GM23338 (cell line): ENCODE measurements around the gene SLC13A4. TPM values are rescaled to one million over a fixed set of nuclear protein-coding genes. Genes with fewer than 3 reads are reported as not detected.
A peak's percentile ranks its signal among the peaks of the same experiment; 100 is the strongest.

ENCODE experiments used
- ATAC-seq: fragments of 200-7000 bp; cut with Tn5 transposase; 3 replicates; pipeline ENCODE4 v1.9.1; 2020
- DNase-seq: peaks from one replicate; pipeline ENCODE4 v3.0.0-alpha.2; 2015; ENCODE audit warnings: low spot score
- H2AFZ ChIP-seq: fragments of 200-600 bp; sonication (generic); 2 replicates; pipeline ENCODE4 v1.8.0; 2016; ENCODE audit warnings: antibody characterized with exemption, mild to moderate bottlenecking, moderate library complexity
- H3F3A ChIP-seq: fragments of 200-600 bp; sonication (generic); replicated peaks from 2 replicates; pipeline ENCODE4 v1.8.0; 2017; ENCODE audit warnings: antibody characterized with exemption, mixed run types, low read depth
- H3K27ac ChIP-seq: fragments of 200-600 bp; sonication (generic); 2 replicates; pipeline ENCODE4 v1.6.1; 2016; ENCODE audit warnings: low read depth
- H3K27me3 ChIP-seq: fragments of 200-600 bp; sonication (generic); 2 replicates; pipeline ENCODE4 v1.8.0; 2016; ENCODE audit warnings: mild to moderate bottlenecking, mixed run types, moderate library complexity; ENCODE audit not compliant: insufficient read depth
- H3K36me3 ChIP-seq: fragments of 200-600 bp; sonication (generic); 2 replicates; pipeline ENCODE4 v1.8.0; 2016; ENCODE audit warnings: mild to moderate bottlenecking; ENCODE audit not compliant: insufficient read depth
- H3K4me1 ChIP-seq: fragments of 200-600 bp; sonication (generic); 2 replicates; pipeline ENCODE4 v1.8.0; 2016; ENCODE audit warnings: mild to moderate bottlenecking, moderate library complexity; ENCODE audit not compliant: insufficient read depth
- H3K4me2 ChIP-seq: fragments of 200-600 bp; sonication (generic); 2 replicates; pipeline ENCODE4 v1.7.1; 2017; ENCODE audit warnings: mixed run types
- H3K4me3 ChIP-seq: fragments of 200-600 bp; sonication (generic); 2 replicates; pipeline ENCODE4 v1.6.1; 2016; ENCODE audit warnings: mixed run types
- H3K79me2 ChIP-seq: fragments of 200-600 bp; sonication (generic); replicated peaks from 2 replicates; pipeline ENCODE4 v1.8.0; 2017; ENCODE audit warnings: mild to moderate bottlenecking; ENCODE audit not compliant: insufficient read depth
- H3K9me2 ChIP-seq: fragments of 200-600 bp; sonication (generic); 2 replicates; pipeline ENCODE4 v1.8.0; 2017; ENCODE audit not compliant: insufficient read depth
- H4K20me1 ChIP-seq: fragments of 200-600 bp; sonication (generic); replicated peaks from 2 replicates; pipeline ENCODE4 v1.8.0; 2017; ENCODE audit warnings: mild to moderate bottlenecking; ENCODE audit not compliant: insufficient read depth
- H3K27ac Mint-ChIP-seq: 2 replicates; pipeline ENCODE4 v1.8.0; 2020; ENCODE audit warnings: inconsistent platforms, mild to moderate bottlenecking, moderate library complexity, mixed read lengths
- H3K27me3 Mint-ChIP-seq: 3 replicates; pipeline ENCODE4 v1.8.0; 2022; ENCODE audit warnings: low read depth, mild to moderate bottlenecking, moderate library complexity, mixed read lengths, inconsistent platforms; ENCODE audit not compliant: insufficient read depth, poor library complexity
- H3K36me3 Mint-ChIP-seq: 3 replicates; pipeline ENCODE4 v1.8.0; 2021; ENCODE audit warnings: low read depth, mild to moderate bottlenecking, inconsistent platforms, moderate library complexity, mixed read lengths
- H3K4me1 Mint-ChIP-seq: 3 replicates; pipeline ENCODE4 v1.8.0; 2020; ENCODE audit warnings: mild to moderate bottlenecking, inconsistent platforms, mixed read lengths
- H3K4me3 Mint-ChIP-seq: 3 replicates; pipeline ENCODE4 v1.8.0; 2021; ENCODE audit warnings: moderate library complexity, mild to moderate bottlenecking, inconsistent platforms, mixed read lengths
- H3K9me3 Mint-ChIP-seq: 3 replicates; pipeline ENCODE4 v1.8.0; 2020; ENCODE audit warnings: moderate library complexity, mild to moderate bottlenecking, inconsistent platforms, mixed read lengths
- CREB1 ChIP-seq: fragments of 250-450 bp; sonication (Bioruptor Pico); IDR thresholded peaks from 2 replicates; pipeline ENCODE4 v1.5.0; 2020; ENCODE audit warnings: low read depth, mild to moderate bottlenecking, moderate library complexity
- EZH2phosphoT487 ChIP-seq: fragments of 200-600 bp; sonication (generic); IDR thresholded peaks from one replicate; pipeline ENCODE4 v1.8.1; 2018; ENCODE audit warnings: antibody characterized with exemption; ENCODE audit not compliant: unreplicated experiment
- JUNB ChIP-seq: IDR thresholded peaks from one replicate; pipeline ENCODE4 v1.6.1; 2016; ENCODE audit warnings: antibody characterized with exemption; ENCODE audit not compliant: unreplicated experiment
- NANOG ChIP-seq: IDR thresholded peaks from 2 replicates; pipeline ENCODE4 v1.6.1; 2016; ENCODE audit warnings: antibody characterized with exemption, borderline replicate concordance
- STAT1 ChIP-seq: IDR thresholded peaks from one replicate; pipeline ENCODE4 v1.6.1; 2016; ENCODE audit warnings: antibody characterized with exemption; ENCODE audit not compliant: unreplicated experiment
- ZNF114 ChIP-seq: fragments of 250-450 bp; sonication (Bioruptor Pico); IDR thresholded peaks from 2 replicates; pipeline ENCODE4 v1.5.0; 2020; ENCODE audit warnings: mild to moderate bottlenecking, moderate library complexity
- ZNF331 ChIP-seq: fragments of 250-450 bp; sonication (Bioruptor Pico); IDR thresholded peaks from 2 replicates; pipeline ENCODE4 v1.5.0; 2020; ENCODE audit warnings: low read depth, mild to moderate bottlenecking, moderate library complexity
- polyA plus RNA-seq: library from polyadenylated mRNA; unstranded; fragments of >200 nt; fragmentation: Nextera tagmentation; extraction: Ambion mirVana; gene quantifications from 2 replicates; pipeline ENCODE4 v1.2.1, GENCODE V29; 2016
- total RNA-seq: library from RNA; depleted of rRNA; stranded (reverse); fragments of >200 nt; shearing (Covaris generic); gene quantifications from 2 replicates; pipeline ENCODE4 v1.2.3, GENCODE V29; 2014
- TF ChIP-seq, protein P1 (sequence below), 2 experiments: fragments of 200-600 bp in 1 of 2; sonication (generic) in 1 of 2; conservative IDR thresholded peaks; 2 replicates each; pipeline versions ENCODE4 v1.5.1 to v1.6.1; 2016 to 2017; ENCODE audit warnings: antibody characterized with exemption in 2 of 2, low read depth in 2 of 2, mild to moderate bottlenecking in 2 of 2, moderate library complexity in 1 of 2
- TF ChIP-seq, protein P2 (sequence below): fragments of 250-450 bp; sonication (Bioruptor Pico); IDR thresholded peaks from 2 replicates; pipeline ENCODE4 v1.5.0; 2020; ENCODE audit warnings: mild to moderate bottlenecking, moderate library complexity
- TF ChIP-seq, protein P3 (sequence below): IDR thresholded peaks from 2 replicates; pipeline ENCODE4 v1.6.1; 2016; ENCODE audit warnings: antibody characterized with exemption

Gene SLC13A4
- total and polyA plus RNA-seq, 2 experiments from 2014 or later: 1.7 to 2.3 TPM

DNA sequence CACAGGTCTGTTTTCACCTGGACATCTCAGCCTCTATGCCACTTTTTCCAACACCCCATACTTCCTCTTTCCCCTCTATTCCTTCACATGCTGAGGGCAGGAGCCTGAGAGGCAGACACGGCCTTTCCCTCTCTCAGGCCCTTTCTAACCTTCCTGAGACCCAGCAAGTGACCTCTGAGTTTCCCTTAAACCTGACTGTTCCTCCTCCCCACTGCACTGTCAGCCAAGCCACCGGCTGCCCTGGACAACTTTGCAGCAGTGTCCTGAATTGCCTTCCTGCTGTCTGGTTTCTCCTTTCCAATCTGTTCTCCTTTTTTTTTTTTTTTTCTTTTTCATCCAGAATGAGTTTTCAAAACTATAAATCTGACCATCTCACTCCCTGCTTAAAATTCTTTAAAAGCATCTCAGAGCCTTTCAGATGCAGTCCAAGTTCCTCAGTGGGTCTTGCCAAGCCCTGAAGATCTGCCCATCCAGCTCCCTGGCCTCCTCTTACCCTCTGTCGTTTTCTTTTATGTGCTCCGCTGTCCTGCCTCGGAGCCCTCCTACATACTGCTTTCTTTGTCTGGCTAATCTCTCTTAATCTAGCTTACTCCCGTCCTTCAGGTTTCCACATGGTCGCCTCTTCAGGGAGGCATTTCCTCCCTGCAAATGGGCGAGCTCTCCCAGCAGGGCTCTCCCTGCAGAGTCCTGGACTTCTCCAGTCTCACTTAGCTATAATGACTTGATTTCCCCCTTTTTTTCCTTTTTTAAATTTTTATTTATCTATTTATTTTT, 30.5 kb downstream of the SLC13A4 start:
- Histone ChIP-seq H3K27ac (no peak overlapping the region), H3K4me2 (no peak overlapping the region), H3K36me3 (no peaks in the 10 kb centered on the region), H3K9me2 (no peaks in the 10 kb centered on the region; the same call in 1 of the 2 replicates), H2AFZ (no peak overlapping the region), H3K4me1 (no peaks in the 10 kb centered on the region), H3K79me2 (no peaks in the 10 kb centered on the region), H3K27me3 (no peaks in the 10 kb centered on the region), H3F3A (no peaks in the 10 kb centered on the region), H4K20me1 (no peaks in the 10 kb centered on the region), H3K4me3 (no peak overlapping the region)
- Mint-ChIP-seq H3K27me3 (peaks cover 5% of the 10 kb centered on the region), H3K9me3 (no peaks in the 10 kb centered on the region), H3K27ac (no peak overlapping the region), H3K4me1 (peaks cover 5% of the 10 kb centered on the region), H3K36me3 (no peaks in the 10 kb centered on the region; the same call in 1 of the 3 replicates), H3K4me3 (no peak overlapping the region)
- peak; percentile 37; the same call in 1 of the 3 replicates for ATAC-seq
- TF ChIP-seq NANOG: no peak
- TF ChIP-seq, protein P1, sequence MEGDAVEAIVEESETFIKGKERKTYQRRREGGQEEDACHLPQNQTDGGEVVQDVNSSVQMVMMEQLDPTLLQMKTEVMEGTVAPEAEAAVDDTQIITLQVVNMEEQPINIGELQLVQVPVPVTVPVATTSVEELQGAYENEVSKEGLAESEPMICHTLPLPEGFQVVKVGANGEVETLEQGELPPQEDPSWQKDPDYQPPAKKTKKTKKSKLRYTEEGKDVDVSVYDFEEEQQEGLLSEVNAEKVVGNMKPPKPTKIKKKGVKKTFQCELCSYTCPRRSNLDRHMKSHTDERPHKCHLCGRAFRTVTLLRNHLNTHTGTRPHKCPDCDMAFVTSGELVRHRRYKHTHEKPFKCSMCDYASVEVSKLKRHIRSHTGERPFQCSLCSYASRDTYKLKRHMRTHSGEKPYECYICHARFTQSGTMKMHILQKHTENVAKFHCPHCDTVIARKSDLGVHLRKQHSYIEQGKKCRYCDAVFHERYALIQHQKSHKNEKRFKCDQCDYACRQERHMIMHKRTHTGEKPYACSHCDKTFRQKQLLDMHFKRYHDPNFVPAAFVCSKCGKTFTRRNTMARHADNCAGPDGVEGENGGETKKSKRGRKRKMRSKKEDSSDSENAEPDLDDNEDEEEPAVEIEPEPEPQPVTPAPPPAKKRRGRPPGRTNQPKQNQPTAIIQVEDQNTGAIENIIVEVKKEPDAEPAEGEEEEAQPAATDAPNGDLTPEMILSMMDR (conservative IDR thresholded peaks at IDR 0.05; ENCODE audit: low read depth in 2 of 2): no peak
- TF ChIP-seq CREB1 (CRISPR knock-in tag): no peak
- no peak for TF ChIP-seq STAT1
- TF ChIP-seq, protein P2, sequence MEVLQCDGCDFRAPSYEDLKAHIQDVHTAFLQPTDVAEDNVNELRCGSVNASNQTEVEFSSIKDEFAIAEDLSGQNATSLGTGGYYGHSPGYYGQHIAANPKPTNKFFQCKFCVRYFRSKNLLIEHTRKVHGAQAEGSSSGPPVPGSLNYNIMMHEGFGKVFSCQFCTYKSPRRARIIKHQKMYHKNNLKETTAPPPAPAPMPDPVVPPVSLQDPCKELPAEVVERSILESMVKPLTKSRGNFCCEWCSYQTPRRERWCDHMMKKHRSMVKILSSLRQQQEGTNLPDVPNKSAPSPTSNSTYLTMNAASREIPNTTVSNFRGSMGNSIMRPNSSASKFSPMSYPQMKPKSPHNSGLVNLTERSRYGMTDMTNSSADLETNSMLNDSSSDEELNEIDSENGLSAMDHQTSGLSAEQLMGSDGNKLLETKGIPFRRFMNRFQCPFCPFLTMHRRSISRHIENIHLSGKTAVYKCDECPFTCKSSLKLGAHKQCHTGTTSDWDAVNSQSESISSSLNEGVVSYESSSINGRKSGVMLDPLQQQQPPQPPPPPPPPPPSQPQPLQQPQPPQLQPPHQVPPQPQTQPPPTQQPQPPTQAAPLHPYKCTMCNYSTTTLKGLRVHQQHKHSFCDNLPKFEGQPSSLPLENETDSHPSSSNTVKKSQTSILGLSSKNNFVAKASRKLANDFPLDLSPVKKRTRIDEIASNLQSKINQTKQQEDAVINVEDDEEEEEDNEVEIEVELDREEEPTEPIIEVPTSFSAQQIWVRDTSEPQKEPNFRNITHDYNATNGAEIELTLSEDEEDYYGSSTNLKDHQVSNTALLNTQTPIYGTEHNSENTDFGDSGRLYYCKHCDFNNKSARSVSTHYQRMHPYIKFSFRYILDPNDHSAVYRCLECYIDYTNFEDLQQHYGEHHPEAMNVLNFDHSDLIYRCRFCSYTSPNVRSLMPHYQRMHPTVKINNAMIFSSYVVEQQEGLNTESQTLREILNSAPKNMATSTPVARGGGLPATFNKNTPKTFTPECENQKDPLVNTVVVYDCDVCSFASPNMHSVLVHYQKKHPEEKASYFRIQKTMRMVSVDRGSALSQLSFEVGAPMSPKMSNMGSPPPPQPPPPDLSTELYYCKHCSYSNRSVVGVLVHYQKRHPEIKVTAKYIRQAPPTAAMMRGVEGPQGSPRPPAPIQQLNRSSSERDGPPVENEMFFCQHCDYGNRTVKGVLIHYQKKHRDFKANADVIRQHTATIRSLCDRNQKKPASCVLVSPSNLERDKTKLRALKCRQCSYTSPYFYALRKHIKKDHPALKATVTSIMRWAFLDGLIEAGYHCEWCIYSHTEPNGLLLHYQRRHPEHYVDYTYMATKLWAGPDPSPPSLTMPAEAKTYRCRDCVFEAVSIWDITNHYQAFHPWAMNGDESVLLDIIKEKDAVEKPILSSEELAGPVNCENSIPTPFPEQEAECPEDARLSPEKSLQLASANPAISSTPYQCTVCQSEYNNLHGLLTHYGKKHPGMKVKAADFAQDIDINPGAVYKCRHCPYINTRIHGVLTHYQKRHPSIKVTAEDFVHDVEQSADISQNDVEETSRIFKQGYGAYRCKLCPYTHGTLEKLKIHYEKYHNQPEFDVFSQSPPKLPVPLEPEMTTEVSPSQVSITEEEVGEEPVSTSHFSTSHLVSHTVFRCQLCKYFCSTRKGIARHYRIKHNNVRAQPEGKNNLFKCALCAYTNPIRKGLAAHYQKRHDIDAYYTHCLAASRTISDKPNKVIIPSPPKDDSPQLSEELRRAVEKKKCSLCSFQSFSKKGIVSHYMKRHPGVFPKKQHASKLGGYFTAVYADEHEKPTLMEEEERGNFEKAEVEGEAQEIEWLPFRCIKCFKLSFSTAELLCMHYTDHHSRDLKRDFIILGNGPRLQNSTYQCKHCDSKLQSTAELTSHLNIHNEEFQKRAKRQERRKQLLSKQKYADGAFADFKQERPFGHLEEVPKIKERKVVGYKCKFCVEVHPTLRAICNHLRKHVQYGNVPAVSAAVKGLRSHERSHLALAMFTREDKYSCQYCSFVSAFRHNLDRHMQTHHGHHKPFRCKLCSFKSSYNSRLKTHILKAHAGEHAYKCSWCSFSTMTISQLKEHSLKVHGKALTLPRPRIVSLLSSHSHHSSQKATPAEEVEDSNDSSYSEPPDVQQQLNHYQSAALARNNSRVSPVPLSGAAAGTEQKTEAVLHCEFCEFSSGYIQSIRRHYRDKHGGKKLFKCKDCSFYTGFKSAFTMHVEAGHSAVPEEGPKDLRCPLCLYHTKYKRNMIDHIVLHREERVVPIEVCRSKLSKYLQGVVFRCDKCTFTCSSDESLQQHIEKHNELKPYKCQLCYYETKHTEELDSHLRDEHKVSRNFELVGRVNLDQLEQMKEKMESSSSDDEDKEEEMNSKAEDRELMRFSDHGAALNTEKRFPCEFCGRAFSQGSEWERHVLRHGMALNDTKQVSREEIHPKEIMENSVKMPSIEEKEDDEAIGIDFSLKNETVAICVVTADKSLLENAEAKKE (CRISPR knock-in tag): no peak
- no peak for TF ChIP-seq ZNF114
- no peak for TF ChIP-seq ZNF331
- TF ChIP-seq, protein P3, sequence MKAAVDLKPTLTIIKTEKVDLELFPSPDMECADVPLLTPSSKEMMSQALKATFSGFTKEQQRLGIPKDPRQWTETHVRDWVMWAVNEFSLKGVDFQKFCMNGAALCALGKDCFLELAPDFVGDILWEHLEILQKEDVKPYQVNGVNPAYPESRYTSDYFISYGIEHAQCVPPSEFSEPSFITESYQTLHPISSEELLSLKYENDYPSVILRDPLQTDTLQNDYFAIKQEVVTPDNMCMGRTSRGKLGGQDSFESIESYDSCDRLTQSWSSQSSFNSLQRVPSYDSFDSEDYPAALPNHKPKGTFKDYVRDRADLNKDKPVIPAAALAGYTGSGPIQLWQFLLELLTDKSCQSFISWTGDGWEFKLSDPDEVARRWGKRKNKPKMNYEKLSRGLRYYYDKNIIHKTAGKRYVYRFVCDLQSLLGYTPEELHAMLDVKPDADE: no peak
- TF ChIP-seq JUNB: no peak
- no peak for TF ChIP-seq EZH2phosphoT487
- DNase-seq: no peak
